ENCODE data around the gene RFFL. TPM values are rescaled to one million over a fixed set of nuclear protein-coding genes. Genes with fewer than 3 reads are reported as not detected.

Gene RFFL
- total and polyA plus RNA-seq, 2 of the 4 experiments (the other 2 are of a cell fraction), result 11.6 to 19.2 TPM

DNA sequence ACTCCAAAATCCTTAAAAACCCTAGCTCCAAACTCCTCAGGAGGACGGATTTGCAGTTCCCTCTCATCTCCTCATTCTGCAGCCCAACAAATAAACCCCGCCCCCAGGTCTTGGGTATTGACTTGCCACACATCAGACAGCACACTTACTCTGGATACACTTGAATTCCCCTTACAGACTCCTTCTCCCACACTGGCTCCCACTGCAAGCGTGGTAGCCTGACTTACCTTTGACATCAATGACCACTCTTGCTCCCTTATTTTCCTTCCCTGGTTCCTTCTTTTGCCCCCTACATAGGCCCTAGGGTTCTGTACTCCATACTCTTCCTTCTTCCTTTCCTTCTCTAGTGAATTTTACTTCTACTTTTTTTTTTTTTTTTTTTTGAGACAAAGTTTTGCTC is 7.5 kb downstream of the RFFL start:
- Histone ChIP-seq H2BK5ac (ENCODE audit: low read depth, low read length, poor library complexity, severe bottlenecking) (no peak overlapping the region), H3K4ac (ENCODE audit: low read depth, low read length) (no peak overlapping the region), H4K5ac (ENCODE audit: low read depth, low read length) (no peak overlapping the region), H3K9me1 (ENCODE audit: insufficient read depth, low read length) (no peaks in the 10 kb centered on the region), H3K4me3 (ENCODE audit: insufficient read depth, low read depth, low read length) (no peak overlapping the region), H2AK5ac (ENCODE audit: low read depth, low read length) (no peak overlapping the region), H4K91ac (ENCODE audit: insufficient read depth, low read depth, low read length) (no peak overlapping the region), H2BK20ac (ENCODE audit: low read depth, low read length) (no peak overlapping the region), H3K23ac (ENCODE audit: low read depth, low read length) (no peak overlapping the region), H3K27ac (ENCODE audit: insufficient read depth, low read length) (no peak overlapping the region), H2BK15ac (ENCODE audit: low read depth, low read length) (no peak overlapping the region), H4K8ac (ENCODE audit: low read depth in 2 of 2, low read length in 2 of 2) (no peak overlapping the region), H2AFZ (replicated peaks; ENCODE audit: low read length, poor library complexity) (no peak overlapping the region), H4K20me1 (ENCODE audit: insufficient read depth, low read length) (peaks cover 11% of the 10 kb centered on the region; the same call in 1 of the 2 replicates), H2AK9ac (replicated peaks; ENCODE audit: low read depth, low read length, poor library complexity) (no peak overlapping the region), H3K36me3 (ENCODE audit: control insufficient read depth, insufficient read depth, low read length) (peaks cover 1% of the 10 kb centered on the region; the same call in 1 of the 2 replicates), H3K9ac (ENCODE audit: low read depth, low read length) (no peak overlapping the region), H3K27me3 (ENCODE audit: control insufficient read depth, insufficient read depth, low read length) (no peaks in the 10 kb centered on the region), H3K56ac (ENCODE audit: extremely low read depth, insufficient read depth, low read length) (no peak overlapping the region), H3K18ac (ENCODE audit: low read depth, low read length) (no peak overlapping the region), H2BK120ac (ENCODE audit: low read depth, low read length) (no peak overlapping the region), H3K14ac (replicated peaks; ENCODE audit: low read depth, low read length) (no peak overlapping the region), H3K9me3 (ENCODE audit: control insufficient read depth, insufficient read depth, low read length) (no peaks in the 10 kb centered on the region), H3K4me2 (ENCODE audit: low read depth, low read length) (no peak overlapping the region), H3K4me1 (ENCODE audit: control insufficient read depth, insufficient read depth, low read length) (peaks cover 5% of the 10 kb centered on the region; the same call in 1 of the 2 replicates), H3K79me1 (ENCODE audit: low read depth in 1 of 2, low read length in 2 of 2) (peaks cover 19 to 69% of the 10 kb centered on the region in 2 experiments)
- WGBS, 2 experiments (ENCODE audit: extremely low coverage in 2 of 2, insufficient read length in 1 of 2), result 84% methylated on average over 3 of the region's 3 CpGs; no CpG with 5 or more reads in 1 of the 2 experiments
- no TSS peak for BruUV-seq (replicated peaks)
- DNase-seq, result no peak
- dilution Hi-C loops (cut with HindIII; ENCODE audit: low sequenced_read_pairs, unreplicated experiment) (no loop called here), in situ Hi-C loops (cut with MboI; ENCODE audit: low sequenced_read_pairs) (no loop called here), intact Hi-C loops (cut with micrococcal nuclease) (no loop called here)
- TF ChIP-seq MAFK (IDR thresholded peaks at IDR 0.05; ENCODE audit: low read depth, low read length) (no peak), FOS (IDR thresholded peaks at IDR 0.05; ENCODE audit: low read depth, low read length) (no peak), CEBPB (IDR thresholded peaks at IDR 0.05; ENCODE audit: low read depth, low read length) (no peak)
- TF ChIP-seq, protein P1, sequence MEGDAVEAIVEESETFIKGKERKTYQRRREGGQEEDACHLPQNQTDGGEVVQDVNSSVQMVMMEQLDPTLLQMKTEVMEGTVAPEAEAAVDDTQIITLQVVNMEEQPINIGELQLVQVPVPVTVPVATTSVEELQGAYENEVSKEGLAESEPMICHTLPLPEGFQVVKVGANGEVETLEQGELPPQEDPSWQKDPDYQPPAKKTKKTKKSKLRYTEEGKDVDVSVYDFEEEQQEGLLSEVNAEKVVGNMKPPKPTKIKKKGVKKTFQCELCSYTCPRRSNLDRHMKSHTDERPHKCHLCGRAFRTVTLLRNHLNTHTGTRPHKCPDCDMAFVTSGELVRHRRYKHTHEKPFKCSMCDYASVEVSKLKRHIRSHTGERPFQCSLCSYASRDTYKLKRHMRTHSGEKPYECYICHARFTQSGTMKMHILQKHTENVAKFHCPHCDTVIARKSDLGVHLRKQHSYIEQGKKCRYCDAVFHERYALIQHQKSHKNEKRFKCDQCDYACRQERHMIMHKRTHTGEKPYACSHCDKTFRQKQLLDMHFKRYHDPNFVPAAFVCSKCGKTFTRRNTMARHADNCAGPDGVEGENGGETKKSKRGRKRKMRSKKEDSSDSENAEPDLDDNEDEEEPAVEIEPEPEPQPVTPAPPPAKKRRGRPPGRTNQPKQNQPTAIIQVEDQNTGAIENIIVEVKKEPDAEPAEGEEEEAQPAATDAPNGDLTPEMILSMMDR (conservative IDR thresholded peaks at IDR 0.05; ENCODE audit: low read depth, low read length), result no peak
- ATAC-seq (ENCODE audit: low read depth), result no peak
- POLR2A ChIA-PET (ENCODE audit: unreplicated experiment), result no interaction called here
- CTCF ChIA-PET, result no interaction called here
